Measurements from ENCODE around the gene HM13. TPM values are rescaled to one million over a fixed set of nuclear protein-coding genes. Genes with fewer than 3 reads are reported as not detected.

Gene HM13
- total and polyA plus RNA-seq, 9 of the 15 experiments (the other 6 are each of a cell fraction or from before 2014, with no cell fraction given), result 7.7 to 136 (median 74.5) TPM

DNA sequence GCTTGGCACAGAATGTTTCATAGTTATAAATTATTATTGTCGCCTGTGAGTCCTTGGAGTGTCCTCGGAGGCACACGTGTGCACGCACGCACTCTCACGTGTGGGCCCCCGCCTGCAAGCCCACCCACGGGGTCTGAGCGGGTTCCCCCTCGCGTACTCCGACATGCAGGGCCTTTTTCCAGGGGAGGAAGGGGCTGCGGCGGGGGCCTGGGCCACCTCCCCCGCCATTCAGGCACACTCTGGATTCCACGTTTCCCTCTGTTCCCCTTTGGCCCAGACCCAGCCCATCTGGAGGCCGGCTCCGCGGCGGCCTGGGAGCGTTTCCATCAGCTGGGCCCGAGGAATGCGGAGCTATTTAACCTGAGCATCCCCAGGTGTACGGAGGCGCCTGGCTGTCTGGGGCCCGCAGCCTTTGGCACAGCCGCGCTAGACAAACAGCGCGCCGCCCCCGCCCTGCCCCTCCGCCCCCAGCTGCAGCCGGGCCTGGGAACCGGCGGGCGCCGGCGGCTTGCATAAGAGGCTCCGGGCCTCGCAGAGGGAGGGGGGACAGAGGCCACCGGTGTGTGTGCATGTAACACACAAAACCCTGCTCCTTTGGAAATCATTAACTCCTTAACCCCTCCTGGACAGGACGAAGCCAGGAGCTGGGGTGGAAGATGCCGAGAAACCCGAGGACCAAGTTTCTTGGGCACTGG, 94.2 kb downstream of the HM13 start (continued):
- TF ChIP-seq, protein P1, sequence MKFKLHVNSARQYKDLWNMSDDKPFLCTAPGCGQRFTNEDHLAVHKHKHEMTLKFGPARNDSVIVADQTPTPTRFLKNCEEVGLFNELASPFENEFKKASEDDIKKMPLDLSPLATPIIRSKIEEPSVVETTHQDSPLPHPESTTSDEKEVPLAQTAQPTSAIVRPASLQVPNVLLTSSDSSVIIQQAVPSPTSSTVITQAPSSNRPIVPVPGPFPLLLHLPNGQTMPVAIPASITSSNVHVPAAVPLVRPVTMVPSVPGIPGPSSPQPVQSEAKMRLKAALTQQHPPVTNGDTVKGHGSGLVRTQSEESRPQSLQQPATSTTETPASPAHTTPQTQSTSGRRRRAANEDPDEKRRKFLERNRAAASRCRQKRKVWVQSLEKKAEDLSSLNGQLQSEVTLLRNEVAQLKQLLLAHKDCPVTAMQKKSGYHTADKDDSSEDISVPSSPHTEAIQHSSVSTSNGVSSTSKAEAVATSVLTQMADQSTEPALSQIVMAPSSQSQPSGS (CRISPR knock-in tag; IDR thresholded peaks at IDR 0.05), result no peak
- no peak for TF ChIP-seq PTTG1 (tag; IDR thresholded peaks at IDR 0.05; ENCODE audit: low read depth)
- TF ChIP-seq DNMT1 (IDR thresholded peaks at IDR 0.05), result no peak
- TF ChIP-seq MIER1 (IDR thresholded peaks at IDR 0.05; ENCODE audit: low read depth), result no peak
- TF ChIP-seq ZNF175 (CRISPR knock-in tag; IDR thresholded peaks at IDR 0.05; ENCODE audit: low read depth), result no peak
- peak; percentile 51; the same call in 1 of the 2 replicates for TF ChIP-seq GATAD2A (IDR thresholded peaks at IDR 0.05)
- TF ChIP-seq, protein P2, sequence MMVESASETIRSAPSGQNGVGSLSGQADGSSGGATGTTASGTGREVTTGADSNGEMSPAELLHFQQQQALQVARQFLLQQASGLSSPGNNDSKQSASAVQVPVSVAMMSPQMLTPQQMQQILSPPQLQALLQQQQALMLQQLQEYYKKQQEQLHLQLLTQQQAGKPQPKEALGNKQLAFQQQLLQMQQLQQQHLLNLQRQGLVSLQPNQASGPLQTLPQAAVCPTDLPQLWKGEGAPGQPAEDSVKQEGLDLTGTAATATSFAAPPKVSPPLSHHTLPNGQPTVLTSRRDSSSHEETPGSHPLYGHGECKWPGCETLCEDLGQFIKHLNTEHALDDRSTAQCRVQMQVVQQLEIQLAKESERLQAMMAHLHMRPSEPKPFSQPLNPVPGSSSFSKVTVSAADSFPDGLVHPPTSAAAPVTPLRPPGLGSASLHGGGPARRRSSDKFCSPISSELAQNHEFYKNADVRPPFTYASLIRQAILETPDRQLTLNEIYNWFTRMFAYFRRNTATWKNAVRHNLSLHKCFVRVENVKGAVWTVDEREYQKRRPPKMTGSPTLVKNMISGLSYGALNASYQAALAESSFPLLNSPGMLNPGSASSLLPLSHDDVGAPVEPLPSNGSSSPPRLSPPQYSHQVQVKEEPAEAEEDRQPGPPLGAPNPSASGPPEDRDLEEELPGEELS (CRISPR knock-in tag; IDR thresholded peaks at IDR 0.05; ENCODE audit: borderline replicate concordance), result no peak
- TF ChIP-seq ZC3H11A (IDR thresholded peaks at IDR 0.05; ENCODE audit: low read depth, low read length), result no peak
- no peak for TF ChIP-seq ZNF764 (CRISPR knock-in tag; IDR thresholded peaks at IDR 0.05; ENCODE audit: low read depth)
- TF ChIP-seq, protein P3, sequence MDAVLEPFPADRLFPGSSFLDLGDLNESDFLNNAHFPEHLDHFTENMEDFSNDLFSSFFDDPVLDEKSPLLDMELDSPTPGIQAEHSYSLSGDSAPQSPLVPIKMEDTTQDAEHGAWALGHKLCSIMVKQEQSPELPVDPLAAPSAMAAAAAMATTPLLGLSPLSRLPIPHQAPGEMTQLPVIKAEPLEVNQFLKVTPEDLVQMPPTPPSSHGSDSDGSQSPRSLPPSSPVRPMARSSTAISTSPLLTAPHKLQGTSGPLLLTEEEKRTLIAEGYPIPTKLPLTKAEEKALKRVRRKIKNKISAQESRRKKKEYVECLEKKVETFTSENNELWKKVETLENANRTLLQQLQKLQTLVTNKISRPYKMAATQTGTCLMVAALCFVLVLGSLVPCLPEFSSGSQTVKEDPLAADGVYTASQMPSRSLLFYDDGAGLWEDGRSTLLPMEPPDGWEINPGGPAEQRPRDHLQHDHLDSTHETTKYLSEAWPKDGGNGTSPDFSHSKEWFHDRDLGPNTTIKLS (IDR thresholded peaks at IDR 0.05; ENCODE audit: borderline replicate concordance, low read depth), result no peak
- TF ChIP-seq, protein P4, sequence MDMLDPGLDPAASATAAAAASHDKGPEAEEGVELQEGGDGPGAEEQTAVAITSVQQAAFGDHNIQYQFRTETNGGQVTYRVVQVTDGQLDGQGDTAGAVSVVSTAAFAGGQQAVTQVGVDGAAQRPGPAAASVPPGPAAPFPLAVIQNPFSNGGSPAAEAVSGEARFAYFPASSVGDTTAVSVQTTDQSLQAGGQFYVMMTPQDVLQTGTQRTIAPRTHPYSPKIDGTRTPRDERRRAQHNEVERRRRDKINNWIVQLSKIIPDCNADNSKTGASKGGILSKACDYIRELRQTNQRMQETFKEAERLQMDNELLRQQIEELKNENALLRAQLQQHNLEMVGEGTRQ (CRISPR knock-in tag; IDR thresholded peaks at IDR 0.05), result no peak
- TF ChIP-seq, protein P5, sequence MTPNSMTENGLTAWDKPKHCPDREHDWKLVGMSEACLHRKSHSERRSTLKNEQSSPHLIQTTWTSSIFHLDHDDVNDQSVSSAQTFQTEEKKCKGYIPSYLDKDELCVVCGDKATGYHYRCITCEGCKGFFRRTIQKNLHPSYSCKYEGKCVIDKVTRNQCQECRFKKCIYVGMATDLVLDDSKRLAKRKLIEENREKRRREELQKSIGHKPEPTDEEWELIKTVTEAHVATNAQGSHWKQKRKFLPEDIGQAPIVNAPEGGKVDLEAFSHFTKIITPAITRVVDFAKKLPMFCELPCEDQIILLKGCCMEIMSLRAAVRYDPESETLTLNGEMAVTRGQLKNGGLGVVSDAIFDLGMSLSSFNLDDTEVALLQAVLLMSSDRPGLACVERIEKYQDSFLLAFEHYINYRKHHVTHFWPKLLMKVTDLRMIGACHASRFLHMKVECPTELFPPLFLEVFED (CRISPR knock-in tag; conservative IDR thresholded peaks at IDR 0.05), result no peak
- TF ChIP-seq KDM2B (CRISPR knock-in tag; IDR thresholded peaks at IDR 0.05), result no peak
- no peak for TF ChIP-seq PURB (CRISPR knock-in tag; IDR thresholded peaks at IDR 0.05; ENCODE audit: low read depth)
- no peak for TF ChIP-seq ZNF224 (CRISPR knock-in tag; IDR thresholded peaks at IDR 0.05)
- TF ChIP-seq NRF1 (conservative IDR thresholded peaks at IDR 0.05 in 1 of 2, IDR thresholded peaks at IDR 0.05 in 1 of 2), result 0 out of 4 replicates have a peak, but pooled peaks of 1 of the 2 experiments have one; percentile 29
- TF ChIP-seq SMARCA4 (IDR thresholded peaks at IDR 0.05), result no peak; the same call in 1 of the 2 replicates
- TF ChIP-seq NR3C1 (CRISPR knock-in tag; IDR thresholded peaks at IDR 0.05), result no peak
